ENCODE results near the gene KRT77.
"Not testable (repeated sequence)": the region's sequence is repeated elsewhere in the genome, so short reads cannot be mapped to it uniquely, and the experiment has no call there.

The KRT77 gene

DNA sequence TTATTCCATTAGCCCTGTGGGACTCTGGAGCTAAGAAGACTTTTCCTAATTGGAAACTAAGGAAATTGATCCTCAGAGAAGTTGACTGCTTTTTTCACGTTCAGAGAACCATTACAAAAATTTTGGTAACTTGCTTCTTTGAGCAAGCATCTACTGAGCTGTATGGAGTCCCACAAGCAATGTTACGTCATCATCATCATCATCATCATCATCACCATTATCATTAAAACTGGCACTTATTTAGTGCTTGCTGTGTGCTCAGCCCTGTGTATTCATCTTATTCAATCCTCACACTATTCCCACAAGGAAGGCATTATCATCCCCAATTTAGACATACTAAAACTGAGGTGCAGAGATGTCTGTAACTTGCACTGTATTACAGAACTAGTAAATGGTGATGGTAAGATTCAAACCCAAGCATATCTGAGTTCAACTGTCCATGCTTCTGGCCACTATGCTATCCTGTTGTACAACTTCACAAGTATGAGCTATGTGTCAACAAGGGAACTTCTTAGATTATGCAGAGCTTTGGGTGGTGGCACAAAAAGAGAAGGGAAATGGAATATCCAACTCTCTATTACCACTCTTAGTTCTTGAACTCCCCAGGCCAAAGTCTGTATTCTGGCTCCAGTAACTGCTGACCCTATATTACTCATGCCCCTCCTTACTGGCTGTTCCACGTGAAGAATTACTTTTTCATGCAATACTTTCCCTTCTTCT is 29.5 kb downstream of the KRT77 start:
- DNase-seq: peak; percentile 33 to 48

- DNase-seq: no peak
Observed at GRCh38 chr12:52673217-52673616, 30.1 kb downstream of the KRT77 start.

GRCh38 chr12:52672321-52672933 is 30.9 kb downstream of the KRT77 start:
- DNase-seq: no peak

DNA sequence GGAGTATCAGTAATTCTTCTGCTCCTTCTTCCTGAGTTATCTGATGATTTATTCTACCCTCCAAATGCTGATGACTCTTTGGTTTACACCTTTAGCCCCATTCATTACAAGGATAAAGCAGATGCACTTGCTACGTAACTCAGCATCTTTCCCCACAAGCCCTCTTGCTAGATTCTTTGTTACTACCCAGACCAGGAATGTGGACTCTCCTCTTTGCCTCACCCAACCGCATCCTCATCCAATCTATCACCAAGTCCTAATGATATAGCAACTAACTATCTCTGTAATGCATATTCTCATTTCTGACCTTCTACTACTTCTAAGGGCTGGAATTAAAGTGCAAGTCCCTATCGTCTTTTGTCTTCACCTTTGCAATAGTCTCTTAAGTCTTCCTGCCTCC is 32.4 kb downstream of the KRT77 start:
- DNase-seq: no peak

DNA sequence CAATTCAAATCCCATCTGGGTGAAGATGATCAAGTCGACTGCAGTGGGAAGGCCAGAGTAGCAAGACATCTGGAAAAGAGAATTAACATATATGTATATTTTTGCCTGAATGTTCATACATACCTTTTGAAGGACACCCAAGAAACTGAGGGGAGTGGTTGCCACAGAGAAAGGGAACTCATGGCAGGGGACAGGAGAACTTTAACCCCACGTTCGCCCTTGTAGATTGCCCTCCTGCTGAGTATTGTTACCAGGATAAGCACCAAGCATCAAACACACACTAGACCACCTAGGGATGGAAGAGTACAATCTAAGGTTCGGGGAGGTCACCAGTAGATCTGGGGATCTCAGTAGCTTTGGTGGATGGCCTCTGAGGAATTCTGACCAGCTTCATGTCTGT is 32.8 kb downstream of the KRT77 start:
- DNase-seq: no peak

DNA sequence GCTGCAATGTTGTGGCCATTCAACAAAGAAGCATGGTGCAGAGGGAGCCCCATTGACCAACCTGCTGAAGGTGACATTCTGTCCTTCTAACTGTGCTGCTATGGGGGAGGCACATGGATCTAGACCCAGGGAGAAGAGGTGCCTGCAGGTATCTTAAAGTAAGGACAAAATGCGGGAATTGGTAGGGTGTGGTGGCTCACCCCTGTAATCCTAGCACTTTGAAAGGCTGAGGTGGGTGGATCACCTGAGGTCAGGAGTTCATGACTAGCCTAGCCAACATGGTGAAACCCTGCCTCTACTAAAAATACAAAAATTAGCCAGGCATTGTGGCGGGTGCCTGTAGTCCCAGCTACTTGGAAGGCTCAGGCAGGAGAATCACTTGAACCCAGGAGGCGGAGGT is 33.4 kb downstream of the KRT77 start:
- not testable (repeated sequence) for DNase-seq

GRCh38 chr12:52669426-52669825 is 33.9 kb downstream of the KRT77 start:
- DNase-seq: no peak

- no peak for DNase-seq
Observed at GRCh38 chr12:52667931-52668330, 35.4 kb downstream of the KRT77 start.

DNA sequence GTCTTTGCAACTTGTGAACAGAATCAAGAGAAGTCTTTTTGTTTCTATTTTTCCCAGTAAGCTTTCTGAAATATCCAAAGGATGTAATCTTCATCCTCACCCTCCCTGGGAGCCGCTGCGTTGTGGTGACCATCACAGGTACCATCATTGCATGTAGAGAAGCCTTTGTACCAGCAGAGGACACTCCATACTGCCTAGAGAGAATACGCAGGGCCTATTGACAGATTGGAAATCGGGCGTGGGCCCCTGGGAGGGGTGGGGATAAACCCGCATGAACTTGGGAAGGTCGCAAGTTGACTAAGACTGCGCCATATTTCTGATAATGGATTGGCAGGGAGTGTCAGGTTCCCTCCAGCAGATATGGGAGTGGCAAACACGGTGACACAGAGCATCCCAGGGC is 35.8 kb downstream of the KRT77 start:
- DNase-seq: no peak

- no peak for DNase-seq
Observed at GRCh38 chr12:52666471-52666870, 36.9 kb downstream of the KRT77 start.

GRCh38 chr12:52663420-52663819 is 39.9 kb downstream of the KRT77 start:
- DNase-seq: no peak

DNA sequence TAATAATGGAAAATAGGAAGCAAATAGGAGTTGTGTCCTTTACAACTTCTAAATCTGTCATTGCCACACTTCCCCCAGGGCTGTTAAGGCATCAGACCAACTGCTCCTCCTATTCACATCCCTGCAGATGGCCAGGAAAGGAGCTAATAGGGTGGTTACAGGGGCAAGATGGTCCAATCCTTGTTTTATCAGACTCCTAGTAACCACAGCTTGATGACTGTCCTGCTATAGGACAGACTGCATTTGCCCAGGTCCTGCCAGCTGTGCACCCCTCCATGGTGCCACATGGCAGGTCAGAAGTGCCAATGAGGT is 40.5 kb downstream of the KRT77 start:
- no peak for DNase-seq

GRCh38 chr12:52662093-52662917 is 41.0 kb downstream of the KRT77 start:
- no peak for DNase-seq

- no peak for DNase-seq
Observed at GRCh38 chr12:52661668-52662067, 41.7 kb downstream of the KRT77 start.

- DNase-seq: no peak
Observed at GRCh38 chr12:52660934-52661499, 42.3 kb downstream of the KRT77 start.

GRCh38 chr12:52659951-52660350 is 43.4 kb downstream of the KRT77 start:
- DNase-seq: no peak

GRCh38 chr12:52659395-52659794 is 43.9 kb downstream of the KRT77 start:
- DNase-seq: no peak

DNA sequence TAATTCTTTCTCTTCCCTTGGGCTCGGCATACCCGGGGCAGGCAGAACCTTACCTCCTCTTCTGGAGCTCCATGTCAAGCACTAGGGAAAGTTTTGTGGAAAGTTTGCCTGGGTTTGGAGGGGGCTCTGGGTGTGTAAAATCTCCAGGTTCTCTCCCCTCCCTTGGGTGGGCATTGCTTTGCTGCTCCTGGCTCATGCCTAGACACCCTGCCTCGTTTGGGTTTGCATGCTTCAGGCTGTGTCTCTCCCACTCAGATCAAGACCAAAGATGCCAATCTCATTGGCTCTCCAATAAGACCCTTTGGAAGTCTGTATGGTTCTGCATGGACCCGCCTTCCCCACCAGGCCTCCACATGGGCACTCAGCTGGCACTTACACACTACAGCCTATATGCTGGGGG is 45.1 kb downstream of the KRT77 start:
- no peak for DNase-seq

DNA sequence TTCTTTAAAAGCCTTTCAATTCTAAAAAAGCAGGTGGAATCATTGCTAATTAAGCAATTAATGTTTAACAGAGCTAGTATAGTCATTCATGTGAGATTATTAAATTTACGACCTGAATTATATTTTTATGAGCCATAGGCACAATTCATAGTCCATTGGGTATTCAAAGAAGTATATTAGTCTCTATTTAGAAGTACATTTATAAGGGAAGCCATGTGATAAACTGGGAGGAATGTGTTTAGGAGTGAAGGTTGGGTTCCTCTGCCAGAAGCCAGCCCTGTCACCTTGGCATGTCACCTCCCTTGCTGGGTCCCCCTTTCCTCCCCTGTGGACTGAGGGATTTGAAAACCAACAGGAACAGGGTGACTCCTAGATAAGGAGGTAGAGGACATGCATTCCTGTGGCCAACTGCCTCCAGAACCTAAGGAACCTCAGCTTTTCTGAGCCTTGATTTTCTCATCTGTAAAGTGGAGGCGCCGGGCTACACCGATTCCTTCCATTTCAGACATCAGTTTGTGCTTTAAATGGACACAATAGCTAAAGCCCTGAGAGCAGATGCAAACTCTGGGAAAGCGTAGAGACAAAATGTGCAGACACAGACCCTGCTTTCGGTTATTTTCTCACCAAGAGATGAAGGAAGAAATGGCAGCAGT is 45.9 kb downstream of the KRT77 start:
- no peak for DNase-seq

DNA sequence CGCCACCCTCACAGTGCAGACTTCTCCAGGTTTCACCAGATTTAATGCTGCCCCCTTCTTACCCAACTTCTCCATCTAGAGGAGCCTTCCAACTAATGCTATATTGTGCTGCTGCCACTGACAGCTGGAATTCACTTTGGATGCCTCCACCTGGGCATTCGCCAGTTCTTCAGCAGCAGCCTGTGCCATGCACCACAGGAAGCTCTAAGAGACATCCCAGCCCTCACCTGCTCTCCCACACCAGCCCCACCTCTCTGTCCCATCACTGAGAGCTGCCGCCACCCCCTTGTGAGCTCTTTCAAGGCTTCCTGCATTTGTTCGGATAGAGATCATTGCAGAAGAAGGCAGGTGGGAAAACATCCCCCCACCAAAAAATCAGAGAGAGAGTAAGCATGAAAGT is 46.7 kb downstream of the KRT77 start:
- DNase-seq: no peak

DNA sequence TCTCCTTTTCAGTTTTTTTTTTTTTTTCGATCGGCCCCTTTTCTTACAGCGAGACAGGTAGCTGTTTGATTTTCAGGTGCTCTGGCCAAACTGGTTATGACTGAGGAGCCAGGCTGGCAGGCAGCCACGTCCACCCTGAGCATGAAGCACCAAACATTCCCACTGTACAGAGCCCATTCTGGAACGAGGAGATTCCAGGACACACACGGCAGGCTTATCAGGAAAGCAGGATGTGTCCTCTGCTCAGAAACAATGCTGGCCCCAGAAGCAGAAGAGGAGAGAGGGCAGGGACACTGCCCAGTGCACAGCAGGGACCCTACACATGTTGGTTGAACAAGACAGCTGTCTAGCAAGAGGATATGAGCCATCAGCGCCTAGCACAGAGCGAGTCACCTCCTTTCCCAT is 47.6 kb downstream of the KRT77 start:
- DNase-seq: no peak

- DNase-seq: no peak
Observed at GRCh38 chr12:52655251-52655650, 48.1 kb downstream of the KRT77 start.

GRCh38 chr12:52651726-52652261 is 51.5 kb downstream of the KRT77 start, which contains the start of gene KRT2:
TSS of gene KRT2 (minus strand) at chr12:52652211. CDS start at chr12:52652142, 69 bp downstream.
- no peak for DNase-seq

Measured in inflammatory macrophage treated with lipopolysaccharide for 1 hour (primary cell).